ENCODE measurements around the gene ASB4.

DNA sequence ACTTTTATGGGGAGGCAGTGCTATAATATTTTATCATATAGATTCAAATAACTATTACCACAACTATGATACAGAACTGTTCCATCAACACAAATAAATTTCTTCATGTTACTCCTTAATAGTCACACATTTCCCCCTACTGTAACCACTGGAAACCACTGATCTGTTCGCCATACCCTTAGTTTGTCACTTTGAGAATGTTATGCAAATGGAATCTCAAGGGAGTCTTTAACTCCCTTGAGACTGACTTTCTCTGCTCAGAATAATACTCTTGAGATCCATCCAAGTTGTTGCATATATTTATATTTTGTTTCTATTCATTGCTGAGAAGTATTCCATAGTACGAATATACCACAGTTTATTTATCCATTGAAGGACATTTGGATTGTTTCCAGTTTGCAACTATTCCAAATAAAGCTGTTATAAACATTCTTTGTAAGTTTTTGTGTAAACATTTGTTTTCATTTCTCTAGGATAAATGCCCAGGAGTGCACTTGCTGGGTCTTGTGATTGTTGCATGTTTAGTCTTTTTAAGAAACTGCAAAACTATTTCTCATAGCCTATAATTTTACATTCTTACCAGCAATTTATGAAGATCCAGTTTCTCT is 31.2 kb upstream of the ASB4 start:
- TF ChIP-seq, protein P1, sequence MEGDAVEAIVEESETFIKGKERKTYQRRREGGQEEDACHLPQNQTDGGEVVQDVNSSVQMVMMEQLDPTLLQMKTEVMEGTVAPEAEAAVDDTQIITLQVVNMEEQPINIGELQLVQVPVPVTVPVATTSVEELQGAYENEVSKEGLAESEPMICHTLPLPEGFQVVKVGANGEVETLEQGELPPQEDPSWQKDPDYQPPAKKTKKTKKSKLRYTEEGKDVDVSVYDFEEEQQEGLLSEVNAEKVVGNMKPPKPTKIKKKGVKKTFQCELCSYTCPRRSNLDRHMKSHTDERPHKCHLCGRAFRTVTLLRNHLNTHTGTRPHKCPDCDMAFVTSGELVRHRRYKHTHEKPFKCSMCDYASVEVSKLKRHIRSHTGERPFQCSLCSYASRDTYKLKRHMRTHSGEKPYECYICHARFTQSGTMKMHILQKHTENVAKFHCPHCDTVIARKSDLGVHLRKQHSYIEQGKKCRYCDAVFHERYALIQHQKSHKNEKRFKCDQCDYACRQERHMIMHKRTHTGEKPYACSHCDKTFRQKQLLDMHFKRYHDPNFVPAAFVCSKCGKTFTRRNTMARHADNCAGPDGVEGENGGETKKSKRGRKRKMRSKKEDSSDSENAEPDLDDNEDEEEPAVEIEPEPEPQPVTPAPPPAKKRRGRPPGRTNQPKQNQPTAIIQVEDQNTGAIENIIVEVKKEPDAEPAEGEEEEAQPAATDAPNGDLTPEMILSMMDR (IDR thresholded peaks at IDR 0.05; ENCODE audit: low read depth, low read length): no peak
- no peak for TF ChIP-seq EZH2phosphoT487 (IDR thresholded peaks at IDR 0.05; ENCODE audit: low read depth)

Measured in OCI-LY3 (cell line).